OCI-LY1 (cell line): ENCODE results near the gene ACTR3C.

Experiments used
- EZH2 ChIP-seq: fragments of 200-600 bp; sonication (generic), shearing (Covaris generic); IDR thresholded peaks from 2 replicates; pipeline ENCODE4 v1.8.0; 2017; ENCODE audit warnings: borderline replicate concordance, mixed run types, mild to moderate bottlenecking, antibody characterized with exemption, low read length, moderate library complexity, mixed read lengths
- TF ChIP-seq, protein P1 (sequence below): fragments of 200-600 bp; sonication (generic), shearing (Covaris generic); IDR thresholded peaks from 2 replicates; pipeline ENCODE4 v1.5.1; 2017; ENCODE audit warnings: mild to moderate bottlenecking, antibody characterized with exemption, low read length, moderate library complexity, mixed read lengths

DNA sequence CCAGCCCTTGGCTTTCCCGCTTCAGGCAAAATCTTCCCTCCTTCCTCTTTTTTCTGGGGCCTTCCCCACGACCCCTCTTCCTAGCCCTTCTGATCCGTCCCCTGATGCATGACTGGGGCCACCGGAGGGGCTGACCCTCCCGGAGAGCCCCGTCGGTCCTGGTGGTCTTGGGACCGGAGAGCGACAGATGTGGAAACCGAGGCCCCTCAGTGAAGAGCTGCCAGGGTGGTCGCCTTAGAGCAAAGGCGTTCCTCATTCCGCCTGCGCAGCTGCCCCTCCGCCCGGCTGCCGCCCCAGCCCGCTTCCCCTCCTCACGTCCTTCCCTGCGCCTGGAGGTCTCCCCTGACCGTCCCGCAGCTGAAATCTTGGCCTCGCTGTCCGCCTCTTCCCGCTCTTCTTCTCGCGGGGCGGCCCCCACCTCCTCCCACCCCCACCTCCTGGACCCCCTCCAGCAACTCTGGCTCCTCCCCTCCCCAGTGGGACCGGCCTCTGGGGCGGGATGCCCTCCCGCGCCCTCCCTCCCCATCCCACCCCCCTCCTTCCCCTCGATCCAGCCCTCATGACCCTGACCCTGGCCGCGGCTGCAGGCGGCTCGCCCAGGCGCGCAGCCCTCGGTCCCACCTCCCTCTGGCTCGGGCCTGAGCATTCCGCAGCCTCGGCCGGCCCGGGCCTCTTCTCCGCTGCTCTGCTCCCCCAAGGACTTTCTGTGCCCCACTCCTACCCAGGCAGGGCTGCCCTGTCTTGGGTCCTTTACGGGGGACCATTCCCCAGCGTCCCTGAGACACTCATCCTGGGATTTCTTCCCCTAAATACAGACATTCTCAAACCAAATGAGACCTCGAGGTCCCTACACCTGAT, 18.1 kb upstream of the ACTR3C start, which contains the start of gene RARRES2:
- TF ChIP-seq EZH2 = no peak
- TF ChIP-seq, protein P1, sequence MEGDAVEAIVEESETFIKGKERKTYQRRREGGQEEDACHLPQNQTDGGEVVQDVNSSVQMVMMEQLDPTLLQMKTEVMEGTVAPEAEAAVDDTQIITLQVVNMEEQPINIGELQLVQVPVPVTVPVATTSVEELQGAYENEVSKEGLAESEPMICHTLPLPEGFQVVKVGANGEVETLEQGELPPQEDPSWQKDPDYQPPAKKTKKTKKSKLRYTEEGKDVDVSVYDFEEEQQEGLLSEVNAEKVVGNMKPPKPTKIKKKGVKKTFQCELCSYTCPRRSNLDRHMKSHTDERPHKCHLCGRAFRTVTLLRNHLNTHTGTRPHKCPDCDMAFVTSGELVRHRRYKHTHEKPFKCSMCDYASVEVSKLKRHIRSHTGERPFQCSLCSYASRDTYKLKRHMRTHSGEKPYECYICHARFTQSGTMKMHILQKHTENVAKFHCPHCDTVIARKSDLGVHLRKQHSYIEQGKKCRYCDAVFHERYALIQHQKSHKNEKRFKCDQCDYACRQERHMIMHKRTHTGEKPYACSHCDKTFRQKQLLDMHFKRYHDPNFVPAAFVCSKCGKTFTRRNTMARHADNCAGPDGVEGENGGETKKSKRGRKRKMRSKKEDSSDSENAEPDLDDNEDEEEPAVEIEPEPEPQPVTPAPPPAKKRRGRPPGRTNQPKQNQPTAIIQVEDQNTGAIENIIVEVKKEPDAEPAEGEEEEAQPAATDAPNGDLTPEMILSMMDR = no peak
